ENCODE results near the gene ACER1. TPM values are rescaled to one million over a fixed set of nuclear protein-coding genes. Genes with fewer than 3 reads are reported as not detected.

The ACER1 gene
- total and polyA plus RNA-seq, 8 donors, result 0.15 to 0.30 TPM; not detected in 6

DNA sequence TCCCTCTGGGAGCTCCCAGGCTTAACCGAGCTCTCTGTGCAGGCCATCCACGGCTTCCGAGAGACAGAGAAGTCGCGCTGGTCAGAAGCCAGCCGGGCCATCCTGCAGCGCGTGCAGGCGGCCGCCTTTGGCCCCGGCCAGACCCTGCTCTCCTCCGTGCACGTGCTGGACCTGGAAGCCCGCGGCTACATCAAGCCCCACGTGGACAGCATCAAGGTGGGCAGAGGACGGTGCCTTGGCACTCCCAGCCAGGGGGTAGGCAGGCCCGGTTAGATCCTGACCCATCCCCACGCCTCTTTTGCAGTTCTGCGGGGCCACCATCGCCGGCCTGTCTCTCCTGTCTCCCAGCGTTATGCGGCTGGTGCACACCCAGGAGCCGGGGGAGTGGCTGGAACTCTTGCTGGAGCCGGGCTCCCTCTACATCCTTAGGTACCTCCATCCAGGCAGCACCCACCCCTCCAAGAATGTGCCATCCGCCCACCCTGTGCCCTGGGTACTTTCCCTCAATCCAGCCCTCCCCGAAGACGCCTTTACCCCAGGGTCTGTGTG lies 40.8 kb upstream of the ACER1 start:
- Histone ChIP-seq H3K9me3 (no peaks in the 10 kb centered on the region), H3K27ac (peak overlapping the region in 1 of 2 donors; percentile 53), H3K4me1 (peaks cover 3 to 12% of the 10 kb centered on the region in 2 donors), H3K27me3 (no peaks in the 10 kb centered on the region), H3K4me3 (peak overlapping the region in 1 of 2 donors; percentile 93), H3K36me3 (peaks cover 0 to 29% of the 10 kb centered on the region in 2 donors)
- intact Hi-C loops (cut with DNase I), result no loop called here
- no peak for ATAC-seq
- no peak for DNase-seq
- TF ChIP-seq, protein P1, sequence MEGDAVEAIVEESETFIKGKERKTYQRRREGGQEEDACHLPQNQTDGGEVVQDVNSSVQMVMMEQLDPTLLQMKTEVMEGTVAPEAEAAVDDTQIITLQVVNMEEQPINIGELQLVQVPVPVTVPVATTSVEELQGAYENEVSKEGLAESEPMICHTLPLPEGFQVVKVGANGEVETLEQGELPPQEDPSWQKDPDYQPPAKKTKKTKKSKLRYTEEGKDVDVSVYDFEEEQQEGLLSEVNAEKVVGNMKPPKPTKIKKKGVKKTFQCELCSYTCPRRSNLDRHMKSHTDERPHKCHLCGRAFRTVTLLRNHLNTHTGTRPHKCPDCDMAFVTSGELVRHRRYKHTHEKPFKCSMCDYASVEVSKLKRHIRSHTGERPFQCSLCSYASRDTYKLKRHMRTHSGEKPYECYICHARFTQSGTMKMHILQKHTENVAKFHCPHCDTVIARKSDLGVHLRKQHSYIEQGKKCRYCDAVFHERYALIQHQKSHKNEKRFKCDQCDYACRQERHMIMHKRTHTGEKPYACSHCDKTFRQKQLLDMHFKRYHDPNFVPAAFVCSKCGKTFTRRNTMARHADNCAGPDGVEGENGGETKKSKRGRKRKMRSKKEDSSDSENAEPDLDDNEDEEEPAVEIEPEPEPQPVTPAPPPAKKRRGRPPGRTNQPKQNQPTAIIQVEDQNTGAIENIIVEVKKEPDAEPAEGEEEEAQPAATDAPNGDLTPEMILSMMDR (IDR thresholded peaks at IDR 0.05), result no peak

DNA sequence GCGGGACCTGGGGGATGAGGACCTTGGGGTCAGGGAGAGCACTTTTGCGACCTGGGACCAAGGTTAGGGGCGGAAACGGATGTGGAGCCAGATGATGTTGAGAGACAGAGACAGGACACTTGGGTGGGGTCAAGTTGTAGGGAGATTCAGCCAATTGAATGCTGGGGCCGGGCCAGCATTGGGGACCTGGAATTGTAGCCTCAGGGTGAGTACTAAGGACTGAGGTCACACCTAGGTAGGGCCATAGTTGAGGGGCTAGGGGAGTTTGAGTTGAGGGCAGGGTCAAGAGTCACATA lies 40.3 kb upstream of the ACER1 start:
- ATAC-seq, result no peak

DNA sequence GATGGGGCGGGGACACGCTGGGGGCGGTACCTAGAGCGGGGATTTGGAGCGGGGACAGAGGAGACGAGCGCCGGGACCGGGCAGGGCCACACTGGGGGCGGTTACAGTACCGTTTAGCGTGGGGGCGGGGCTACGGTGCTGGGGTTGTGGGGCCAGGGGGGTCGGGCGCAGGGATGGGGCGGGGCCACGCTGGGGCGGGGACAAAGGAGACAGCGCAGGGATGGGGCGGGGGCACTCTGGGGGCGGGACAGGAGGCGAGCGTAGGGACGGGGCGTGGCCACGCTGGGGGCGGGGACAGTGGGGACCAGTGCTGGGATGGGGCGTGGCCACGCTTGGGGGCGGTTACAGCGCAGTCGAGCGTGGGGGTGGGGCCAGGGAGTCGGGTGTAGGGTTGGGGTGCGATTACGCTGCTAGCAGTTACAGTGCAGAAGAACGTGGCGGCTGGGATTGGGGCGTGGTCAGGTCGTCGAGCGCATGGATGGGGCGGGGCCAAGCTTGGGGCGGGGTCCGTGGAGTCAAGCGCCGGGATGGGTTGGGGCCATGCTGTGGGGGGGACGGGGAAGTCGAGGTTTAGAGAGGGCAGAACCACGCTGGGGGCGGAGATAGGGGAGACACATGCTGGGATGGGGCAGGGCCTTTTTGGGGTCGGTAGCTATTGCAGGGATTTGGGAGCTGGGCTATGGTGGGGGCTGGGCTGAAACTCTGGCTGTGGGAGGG lies 39.8 kb upstream of the ACER1 start:
- ATAC-seq (peak; percentile 88), DNase-seq (peak; percentile 97 to 100 (median 100))
- TF ChIP-seq, protein P1 (IDR thresholded peaks at IDR 0.05), result no peak
- no peaks in the 10 kb centered on the region for H3K27me3 ChIP-seq
- intact Hi-C loops (cut with DNase I), result no loop called here
- H3K9me3 ChIP-seq, result no peaks in the 10 kb centered on the region
- peak overlapping the region; percentile 97 for H3K27ac ChIP-seq
- H3K36me3 ChIP-seq, result peaks cover 0 to 30% of the 10 kb centered on the region in 2 donors
- H3K4me3 ChIP-seq, result peak overlapping the region; percentile 71 to 93
- H3K4me1 ChIP-seq, result peaks cover 3 to 12% of the 10 kb centered on the region in 2 donors

More for the DNA sequence above, 40.3 kb upstream of the ACER1 start:
- no peak for DNase-seq
- Histone ChIP-seq H3K27ac (peak overlapping the region; percentile 48 to 53), H3K36me3 (peaks cover 0 to 29% of the 10 kb centered on the region in 2 donors), H3K4me3 (peak overlapping the region; percentile 11 to 93), H3K4me1 (peaks cover 3 to 12% of the 10 kb centered on the region in 2 donors), H3K9me3 (no peaks in the 10 kb centered on the region), H3K27me3 (no peaks in the 10 kb centered on the region)
- intact Hi-C loops (cut with DNase I), result no loop called here
- TF ChIP-seq, protein P1 (IDR thresholded peaks at IDR 0.05), result no peak

DNA sequence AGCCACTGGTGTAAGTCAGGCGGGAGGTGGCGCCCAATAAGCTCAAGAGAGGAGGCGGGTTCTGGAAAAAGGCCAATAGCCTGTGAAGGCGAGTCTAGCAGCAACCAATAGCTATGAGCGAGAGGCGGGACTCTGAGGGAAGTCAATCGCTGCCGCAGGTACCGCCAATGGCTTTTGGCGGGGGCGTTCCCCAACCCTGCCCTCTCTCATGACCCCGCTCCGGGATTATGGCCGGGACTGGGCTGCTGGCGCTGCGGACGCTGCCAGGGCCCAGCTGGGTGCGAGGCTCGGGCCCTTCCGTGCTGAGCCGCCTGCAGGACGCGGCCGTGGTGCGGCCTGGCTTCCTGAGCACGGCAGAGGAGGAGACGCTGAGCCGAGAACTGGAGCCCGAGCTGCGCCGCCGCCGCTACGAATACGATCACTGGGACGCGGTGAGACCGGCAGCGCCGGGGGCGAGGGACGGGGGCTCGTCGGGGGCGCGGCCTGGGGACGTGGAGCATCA lies 39.2 kb upstream of the ACER1 start, which contains the start of gene ALKBH7:
ALKBH7 (plus strand) TSS at position 201 of the 502 bp plus-strand sequence; CDS start at position 228, 27 bp downstream.
- intact Hi-C loops (cut with DNase I), result no loop called here

More for the DNA sequence above, 39.2 kb upstream of the ACER1 start, which contains the start of gene ALKBH7:
- ATAC-seq, result peak; percentile 91
- Histone ChIP-seq H3K4me3 (peak within 1 kb of the TSS; percentile 71 to 93), H3K4me1 (peaks cover 3 to 12% of the 10 kb centered on the region in 2 donors), H3K9me3 (no peaks in the 10 kb centered on the region), H3K27ac (peak within 1 kb of the TSS; percentile 97), H3K27me3 (no peaks in the 10 kb centered on the region), H3K36me3 (peaks cover 0 to 33% of the 10 kb centered on the region in 2 donors)
- DNase-seq, result peak; percentile 95 to 100 (median 100)
- TF ChIP-seq, protein P1 (IDR thresholded peaks at IDR 0.05), result no peak

Measured in left lung (tissue), 10 donors.